Measurements from ENCODE around the gene ANKRD6. TPM values are rescaled to one million over a fixed set of nuclear protein-coding genes. Genes with fewer than 3 reads are reported as not detected.

ANKRD6 gene
- total RNA-seq, 4 donors from 2014 or later: 9.8 to 19.0 (median 12.2) TPM

DNA sequence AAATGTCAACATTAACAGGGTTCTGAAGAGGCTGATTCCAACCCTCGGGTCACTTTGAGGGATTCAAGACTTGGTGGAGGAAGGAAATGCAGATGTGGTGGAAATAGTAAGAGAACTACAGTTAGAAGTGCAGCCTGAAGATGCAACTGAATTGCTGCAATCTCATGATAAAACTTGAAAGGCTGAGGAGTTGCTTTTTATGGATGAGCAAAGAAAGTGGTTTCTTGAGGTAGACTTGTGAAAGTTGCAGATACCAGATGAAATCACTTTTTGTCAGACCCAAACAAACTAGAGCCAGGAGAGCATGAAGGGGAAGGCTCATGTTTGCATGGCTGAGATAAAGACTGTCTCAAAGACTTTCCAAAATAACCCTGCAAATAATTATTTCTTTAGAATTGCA lies 16.2 kb downstream of the ANKRD6 start:
- Histone ChIP-seq H3K27me3 (no peaks in the 10 kb centered on the region), H3K9me3 (no peaks in the 10 kb centered on the region), H3K4me3 (no peak overlapping the region), H3K27ac (no peak overlapping the region), H3K4me1 (no peaks in the 10 kb centered on the region), H3K36me3 (no peaks in the 10 kb centered on the region)
- 21 to 55% methylated on average over 1 of the region's 1 CpG for WGBS, 2 donors (ENCODE audit: low coverage in 1 of 2)
- ATAC-seq: no peak
- TF ChIP-seq, protein P1, sequence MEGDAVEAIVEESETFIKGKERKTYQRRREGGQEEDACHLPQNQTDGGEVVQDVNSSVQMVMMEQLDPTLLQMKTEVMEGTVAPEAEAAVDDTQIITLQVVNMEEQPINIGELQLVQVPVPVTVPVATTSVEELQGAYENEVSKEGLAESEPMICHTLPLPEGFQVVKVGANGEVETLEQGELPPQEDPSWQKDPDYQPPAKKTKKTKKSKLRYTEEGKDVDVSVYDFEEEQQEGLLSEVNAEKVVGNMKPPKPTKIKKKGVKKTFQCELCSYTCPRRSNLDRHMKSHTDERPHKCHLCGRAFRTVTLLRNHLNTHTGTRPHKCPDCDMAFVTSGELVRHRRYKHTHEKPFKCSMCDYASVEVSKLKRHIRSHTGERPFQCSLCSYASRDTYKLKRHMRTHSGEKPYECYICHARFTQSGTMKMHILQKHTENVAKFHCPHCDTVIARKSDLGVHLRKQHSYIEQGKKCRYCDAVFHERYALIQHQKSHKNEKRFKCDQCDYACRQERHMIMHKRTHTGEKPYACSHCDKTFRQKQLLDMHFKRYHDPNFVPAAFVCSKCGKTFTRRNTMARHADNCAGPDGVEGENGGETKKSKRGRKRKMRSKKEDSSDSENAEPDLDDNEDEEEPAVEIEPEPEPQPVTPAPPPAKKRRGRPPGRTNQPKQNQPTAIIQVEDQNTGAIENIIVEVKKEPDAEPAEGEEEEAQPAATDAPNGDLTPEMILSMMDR (IDR thresholded peaks at IDR 0.05): no peak
- no peak for TF ChIP-seq EP300 (IDR thresholded peaks at IDR 0.05)
- TF ChIP-seq POLR2A (IDR thresholded peaks at IDR 0.05): no peak

DNA sequence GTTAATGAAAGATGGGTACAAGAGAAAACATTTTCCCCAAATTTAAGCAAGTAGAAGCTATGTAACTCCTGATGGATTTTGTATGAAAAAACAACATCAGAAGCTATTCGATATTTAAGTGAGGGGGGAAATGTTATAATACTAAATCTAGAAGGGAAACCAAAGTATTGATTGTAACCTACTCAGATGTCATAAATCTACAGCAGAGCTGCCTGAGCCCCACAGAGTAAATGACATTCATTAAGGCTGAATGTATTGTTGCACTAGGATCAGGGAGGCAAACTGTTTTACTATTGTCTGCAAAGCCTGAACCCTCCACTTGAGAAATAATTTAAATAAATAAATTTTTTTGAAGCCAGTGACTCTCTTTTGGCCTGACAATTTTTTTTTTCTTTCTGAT lies 19.3 kb downstream of the ANKRD6 start:
- 92 to 100% methylated on average over 1 of the region's 1 CpG for WGBS, 2 donors (ENCODE audit: low coverage in 1 of 2)
- no peak for TF ChIP-seq POLR2AphosphoS5 (IDR thresholded peaks at IDR 0.05)
- TF ChIP-seq, protein P1 (IDR thresholded peaks at IDR 0.05): no peak
- no peak for TF ChIP-seq EP300 (IDR thresholded peaks at IDR 0.05)
- TF ChIP-seq POLR2A (IDR thresholded peaks at IDR 0.05): no peak
- ATAC-seq: no peak
- Histone ChIP-seq H3K36me3 (no peaks in the 10 kb centered on the region), H3K9me3 (no peaks in the 10 kb centered on the region), H3K4me3 (no peak overlapping the region), H3K27me3 (no peaks in the 10 kb centered on the region), H3K27ac (no peak overlapping the region), H3K4me1 (no peaks in the 10 kb centered on the region)

DNA sequence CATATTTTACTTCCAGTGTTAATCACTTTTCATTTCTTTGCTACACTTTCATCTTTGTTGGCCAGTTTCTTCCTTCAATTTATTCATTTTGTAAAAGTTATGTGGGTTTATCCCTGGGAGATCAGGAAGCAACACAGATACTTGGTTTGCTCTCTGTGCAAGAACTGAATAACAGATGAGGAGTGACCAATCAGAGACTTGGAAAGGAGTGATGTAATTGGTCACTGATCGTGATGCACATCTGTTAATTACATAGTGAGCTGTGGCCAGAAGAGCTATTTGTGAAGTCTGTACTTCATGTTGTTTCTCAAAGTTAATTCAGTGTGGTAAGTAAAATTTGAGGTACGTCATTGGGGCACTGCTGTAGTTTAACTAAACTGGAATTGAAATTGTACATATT lies 21.3 kb downstream of the ANKRD6 start:
- 73 to 78% methylated on average over 2 of the region's 2 CpGs for WGBS, 2 donors (ENCODE audit: low coverage in 1 of 2)
- Histone ChIP-seq H3K4me1 (no peaks in the 10 kb centered on the region), H3K27me3 (no peaks in the 10 kb centered on the region), H3K27ac (no peak overlapping the region), H3K9me3 (no peaks in the 10 kb centered on the region), H3K36me3 (no peaks in the 10 kb centered on the region), H3K4me3 (no peak overlapping the region)
- TF ChIP-seq EP300 (IDR thresholded peaks at IDR 0.05) (no peak), POLR2AphosphoS5 (IDR thresholded peaks at IDR 0.05) (no peak), POLR2A (IDR thresholded peaks at IDR 0.05) (no peak)
- TF ChIP-seq, protein P1 (IDR thresholded peaks at IDR 0.05): no peak
- ATAC-seq: no peak

DNA sequence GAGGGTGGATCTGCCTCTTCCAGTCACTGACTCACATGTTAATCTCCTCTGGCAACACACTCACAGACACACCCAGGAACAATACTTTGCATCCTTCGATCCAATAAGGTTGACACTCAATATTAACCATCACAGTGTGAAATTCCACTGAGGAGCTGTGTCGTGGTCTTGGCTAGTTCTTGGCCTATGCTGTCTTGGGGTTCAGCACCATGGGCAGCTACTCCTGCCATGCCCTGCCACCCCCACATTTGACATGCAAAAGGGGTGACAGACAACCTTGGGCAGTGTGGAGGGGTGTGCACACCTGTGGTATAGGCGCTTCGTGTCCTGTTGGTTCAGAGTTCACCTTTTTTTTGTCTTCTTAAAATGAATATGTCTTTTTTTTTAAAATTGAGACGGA lies 25.8 kb downstream of the ANKRD6 start:
- Histone ChIP-seq H3K27ac (no peak overlapping the region), H3K9me3 (no peaks in the 10 kb centered on the region), H3K4me1 (no peaks in the 10 kb centered on the region), H3K36me3 (no peaks in the 10 kb centered on the region), H3K4me3 (no peak overlapping the region), H3K27me3 (no peaks in the 10 kb centered on the region)
- 79 to 92% methylated on average over 2 to 5 of the region's 5 CpGs for WGBS, 2 donors (ENCODE audit: low coverage in 1 of 2)
- ATAC-seq: no peak
- TF ChIP-seq POLR2A (IDR thresholded peaks at IDR 0.05) (no peak), POLR2AphosphoS5 (IDR thresholded peaks at IDR 0.05) (no peak), EP300 (IDR thresholded peaks at IDR 0.05) (no peak)
- TF ChIP-seq, protein P1 (IDR thresholded peaks at IDR 0.05): no peak

DNA sequence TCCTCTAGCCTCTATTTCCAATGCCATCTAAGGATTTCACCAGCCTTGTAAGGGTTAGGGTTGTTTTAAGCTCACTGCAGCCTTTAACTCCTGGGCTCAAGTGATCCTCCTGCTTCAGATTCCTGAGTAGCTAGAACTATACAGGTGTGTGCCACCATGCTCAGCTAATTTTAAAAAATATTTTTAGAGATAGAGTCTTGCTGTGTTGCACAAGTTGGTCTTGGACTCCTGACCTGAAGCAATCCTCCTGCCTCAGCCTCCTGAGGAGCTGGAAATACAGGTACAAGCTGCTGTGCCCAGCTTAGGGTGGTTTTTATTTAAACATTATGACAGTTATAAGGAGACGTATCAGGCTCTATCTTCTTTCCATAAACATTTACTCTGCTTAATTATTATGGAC lies 26.5 kb downstream of the ANKRD6 start:
- H3K27me3 ChIP-seq: no peaks in the 10 kb centered on the region
- ATAC-seq: no peak
- WGBS, 2 donors (ENCODE audit: low coverage in 1 of 2): 29 to 73% methylated on average over 1 of the region's 1 CpG
- no peaks in the 10 kb centered on the region for H3K36me3 ChIP-seq
- H3K27ac ChIP-seq: no peak overlapping the region
- TF ChIP-seq POLR2A (IDR thresholded peaks at IDR 0.05) (no peak), POLR2AphosphoS5 (IDR thresholded peaks at IDR 0.05) (no peak), EP300 (IDR thresholded peaks at IDR 0.05) (no peak)
- TF ChIP-seq, protein P1 (IDR thresholded peaks at IDR 0.05): no peak
- H3K9me3 ChIP-seq: no peaks in the 10 kb centered on the region
- H3K4me3 ChIP-seq: no peak overlapping the region
- no peaks in the 10 kb centered on the region for H3K4me1 ChIP-seq
